NCI-H1436 treated with DMSO at 0.1 percent for 48 hours (cell line): ENCODE measurements around the gene PTPN11.

Source experiments
- DNase-seq: peaks from one replicate; lab custom pipeline; 2025; lab: John Stamatoyannopoulos, UW

PTPN11 gene

DNA sequence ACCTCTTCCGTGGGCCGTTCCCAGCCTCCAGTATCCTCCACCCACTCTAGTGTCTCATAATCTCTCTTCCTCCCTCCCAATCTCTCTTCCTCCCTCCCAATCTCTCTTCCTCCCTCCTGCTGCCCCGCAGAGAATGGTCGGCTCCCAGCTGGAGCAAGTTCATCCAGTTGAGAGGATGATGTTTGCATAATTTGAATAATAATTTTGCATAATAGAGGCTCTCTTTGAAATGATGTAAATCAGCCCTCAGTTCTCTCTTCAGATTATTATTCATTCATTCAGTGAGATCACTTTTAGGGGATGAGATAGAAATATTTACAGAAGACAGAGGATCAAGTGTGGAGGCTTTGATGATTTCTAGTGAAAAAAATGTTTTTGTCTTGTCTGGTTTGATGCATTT, 125.0 kb downstream of the PTPN11 start:
- DNase-seq: no peak

DNA sequence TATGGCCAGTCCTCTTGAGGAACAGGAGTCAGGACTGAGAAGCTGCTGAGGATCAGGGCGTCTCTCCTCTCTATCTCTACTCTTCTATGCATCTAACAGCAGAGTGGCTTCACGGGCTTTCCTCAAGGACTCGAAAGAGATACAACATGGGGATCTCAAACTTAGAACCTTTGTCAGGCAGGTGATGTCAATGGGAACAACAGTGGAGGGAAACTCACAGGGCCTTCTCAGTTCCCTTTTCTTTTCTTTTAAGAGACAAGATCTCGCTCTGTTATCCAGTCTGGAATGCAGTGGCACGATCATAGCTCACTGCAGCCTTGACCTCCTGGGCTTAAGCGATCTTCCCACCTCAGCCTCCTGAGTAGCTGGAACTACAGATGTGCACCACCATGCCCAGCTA, 127.6 kb downstream of the PTPN11 start:
- DNase-seq: no peak

DNA sequence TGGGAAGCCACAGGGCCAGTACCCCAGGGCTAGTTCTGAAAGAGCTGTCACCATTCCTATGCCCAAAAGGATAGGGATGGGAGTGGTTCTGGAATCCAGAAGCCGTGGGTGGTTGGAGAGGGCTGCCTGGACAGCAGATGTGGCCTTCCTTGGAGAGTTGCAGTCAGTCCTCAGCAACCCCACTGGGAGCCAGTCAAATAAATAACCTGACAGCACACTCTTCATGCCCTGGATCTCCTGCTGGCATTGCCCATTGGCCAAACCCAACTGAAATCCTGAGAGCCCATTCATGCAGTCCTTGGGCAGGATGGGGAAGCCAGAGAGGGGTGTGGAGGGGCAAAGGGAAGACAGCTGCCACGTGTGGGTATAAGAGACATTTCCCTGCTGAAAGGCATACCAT, 128.2 kb downstream of the PTPN11 start:
- DNase-seq: no peak

- DNase-seq: no peak
Measured at GRCh38 chr12:112549031-112549430, 130.3 kb downstream of the PTPN11 start.

GRCh38 chr12:112551681-112552080, 132.9 kb downstream of the PTPN11 start:
- no peak for DNase-seq

DNA sequence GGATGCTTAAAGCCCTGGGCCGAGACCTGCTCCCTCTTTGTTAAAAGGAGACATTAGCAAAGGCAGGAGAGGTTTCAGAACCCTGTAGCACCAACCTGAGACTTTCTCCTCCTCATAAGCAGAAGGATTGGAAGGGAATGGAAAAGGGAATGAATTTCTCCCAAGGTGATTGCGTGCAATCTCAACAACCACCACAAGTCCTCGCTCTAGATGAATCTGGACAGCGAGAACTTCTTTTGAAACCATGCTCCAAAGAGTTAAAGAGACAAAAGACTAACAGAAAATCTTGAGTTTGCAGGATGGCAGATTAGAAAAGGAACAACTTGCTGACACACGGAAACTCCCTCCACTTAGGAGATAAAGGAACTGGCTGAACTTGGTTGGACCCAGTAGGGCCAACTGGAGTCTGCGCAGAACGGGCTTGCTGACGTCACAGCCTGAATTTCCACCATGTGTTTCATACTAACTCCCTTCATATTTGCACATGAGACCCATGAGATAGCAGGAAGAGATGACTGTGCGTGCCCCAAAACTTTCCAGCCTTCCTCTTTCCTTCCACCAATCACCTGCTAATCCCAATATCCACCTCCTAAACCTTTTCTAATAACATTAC, 137.0 kb downstream of the PTPN11 start:
- no peak for DNase-seq

DNA sequence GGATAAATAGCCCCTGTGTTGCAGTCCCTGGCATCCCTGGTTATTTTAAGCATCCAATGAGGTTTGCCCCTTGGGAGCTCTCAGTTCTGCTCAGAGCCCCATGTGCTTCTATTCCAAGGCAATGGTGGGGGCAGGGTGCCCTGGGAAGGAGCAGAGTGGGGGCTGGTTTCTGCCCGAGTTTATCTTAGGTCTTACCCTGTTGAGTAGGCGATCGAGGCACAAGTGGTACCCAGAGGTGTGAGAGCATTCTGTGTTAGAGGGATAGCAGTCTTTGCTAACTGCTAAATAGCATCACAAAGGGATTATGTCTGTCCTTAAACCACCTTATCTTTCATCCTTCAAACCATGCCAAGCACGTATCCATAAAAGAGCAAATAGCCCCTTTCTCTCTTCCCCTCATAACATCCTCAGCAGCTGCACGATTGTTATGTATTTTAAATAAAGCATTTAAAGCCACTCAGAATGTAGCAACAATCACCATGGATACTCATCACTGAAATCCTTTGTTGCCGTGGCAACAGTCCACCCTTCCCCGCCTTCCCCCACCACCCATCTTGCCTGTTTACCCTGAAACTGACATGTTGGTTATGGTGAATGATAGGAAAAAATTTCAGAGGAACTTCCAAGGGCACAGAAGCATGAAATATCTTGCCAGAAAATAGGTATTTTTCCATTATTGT, 139.3 kb downstream of the PTPN11 start:
- DNase-seq: no peak
